ENCODE data around the gene PRKN.

The PRKN gene

DNA sequence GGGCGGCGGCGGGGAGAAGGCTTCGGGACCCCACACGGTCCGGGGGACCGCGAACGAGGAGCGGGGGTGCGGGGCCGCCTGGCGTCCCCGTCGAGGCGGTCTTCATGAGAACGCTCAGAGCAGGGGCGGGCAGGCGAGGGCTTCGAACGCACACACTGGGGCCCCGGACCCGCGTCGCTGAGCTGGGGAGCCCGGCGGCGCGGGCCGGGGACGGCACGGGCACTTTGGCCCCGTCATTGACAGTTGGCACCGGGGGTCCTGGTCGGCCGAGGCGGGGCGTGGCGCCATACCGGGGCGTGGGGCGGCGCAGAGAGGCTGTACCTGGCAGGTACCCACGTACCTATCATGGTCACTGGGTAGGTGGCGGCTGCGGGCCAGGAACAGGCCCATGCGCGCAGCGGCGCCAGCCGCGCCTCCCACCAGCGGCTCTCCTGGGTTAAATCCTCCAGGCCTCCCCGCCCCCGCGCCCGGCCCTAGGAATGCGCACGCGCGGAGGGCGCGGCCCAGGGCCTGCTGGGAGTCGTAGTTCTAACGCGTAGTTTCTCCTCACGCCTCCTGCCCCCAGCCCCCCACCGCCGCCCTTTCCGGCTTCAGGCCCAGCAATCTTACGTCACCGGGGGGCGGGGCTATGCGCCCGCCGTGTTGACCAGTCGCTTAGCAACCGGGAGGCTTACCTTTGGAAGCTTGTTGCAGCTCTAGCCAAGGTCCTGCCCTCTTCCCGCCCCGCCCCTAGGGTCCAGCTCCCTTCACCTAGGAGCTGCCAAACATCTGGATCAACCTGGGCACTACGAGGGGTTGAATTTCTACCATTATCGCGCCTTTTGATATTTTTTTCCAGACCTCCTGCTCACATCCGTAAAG is at the start of gene PRKN, which contains the start of gene PACRG:
Gene PRKN (minus strand): TSS at position 445 of the 861 bp plus-strand sequence.
Gene PACRG (plus strand): TSS at position 653 of the 861 bp plus-strand sequence.
- no peaks in the 10 kb centered on the region for H3K9me3 ChIP-seq (ENCODE audit: control insufficient read depth in 1 of 2, low read length in 2 of 2)
- H3K4me1 ChIP-seq (ENCODE audit: control insufficient read depth in 1 of 2, insufficient read depth in 2 of 2, low read length in 2 of 2) = peaks cover 22 to 35% of the 10 kb centered on the region in 2 donors
- peak within 1 kb of the TSS; percentile 86 for H3K27ac ChIP-seq (ENCODE audit: low read depth, low read length)
- H3K4me3 ChIP-seq (ENCODE audit: low read depth in 1 of 2, low read length in 2 of 2) = peak within 1 kb of the TSS; percentile 62 to 73
- peak within 1 kb of the TSS; percentile 77 to 80 for H3K9ac ChIP-seq (ENCODE audit: low read depth in 1 of 2, low read length in 2 of 2)
- H3K27me3 ChIP-seq (ENCODE audit: control insufficient read depth in 1 of 2, insufficient read depth in 2 of 2, low read length in 2 of 2) = no peaks in the 10 kb centered on the region
- no peaks in the 10 kb centered on the region for H3K36me3 ChIP-seq (ENCODE audit: control insufficient read depth in 1 of 2, insufficient read depth in 2 of 2, low read length in 2 of 2)

DNA sequence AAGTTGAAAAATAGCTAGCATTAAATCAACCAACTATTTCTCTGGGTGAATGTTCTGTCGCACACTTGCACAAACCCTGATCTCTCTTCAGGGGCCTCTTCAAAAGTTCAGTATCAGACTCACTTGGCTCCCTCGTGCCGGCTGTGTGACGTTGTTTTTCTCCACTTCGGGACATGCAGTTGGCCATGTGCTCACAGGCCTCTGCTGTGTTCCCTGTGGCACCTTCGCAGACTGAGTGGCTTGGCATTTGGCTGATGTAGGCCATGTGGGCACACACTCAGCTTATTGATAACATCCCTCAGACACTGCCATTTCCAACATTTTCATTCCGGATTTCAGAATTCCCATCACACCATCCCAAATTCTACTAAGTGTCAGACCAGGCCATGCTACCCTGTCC is 49.5 kb upstream of the PRKN start:
- Histone ChIP-seq H3K9me3 (ENCODE audit: control insufficient read depth in 1 of 2, low read length in 2 of 2) (no peaks in the 10 kb centered on the region), H3K4me3 (ENCODE audit: low read depth in 1 of 2, low read length in 2 of 2) (no peak overlapping the region)

DNA sequence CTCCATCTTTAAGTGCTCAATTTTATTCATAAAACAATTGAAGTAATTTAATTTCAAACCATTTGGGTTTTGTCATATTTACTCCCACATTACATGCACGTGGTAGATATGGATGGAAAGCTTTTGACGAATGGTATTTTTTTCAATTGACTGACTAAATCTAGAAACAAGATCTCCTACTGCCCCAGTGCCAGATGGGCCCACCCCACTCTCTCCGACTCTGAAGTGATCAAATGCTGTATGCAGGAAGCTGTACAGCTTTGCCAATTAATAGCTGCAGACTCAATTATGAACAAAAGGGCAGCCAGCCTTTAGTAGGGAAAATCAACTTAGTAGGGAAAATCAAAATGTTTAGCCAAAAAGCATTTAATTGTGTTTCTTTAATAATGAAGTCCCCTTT is 46.4 kb upstream of the PRKN start:
- no peak overlapping the region for H3K27ac ChIP-seq (ENCODE audit: low read depth, low read length)

More for the DNA sequence above, 49.5 kb upstream of the PRKN start:
- H3K36me3 ChIP-seq (ENCODE audit: control insufficient read depth in 1 of 2, insufficient read depth in 2 of 2, low read length in 2 of 2) = no peaks in the 10 kb centered on the region
- no peaks in the 10 kb centered on the region for H3K4me1 ChIP-seq (ENCODE audit: control insufficient read depth in 1 of 2, insufficient read depth in 2 of 2, low read length in 2 of 2)
- no peak overlapping the region for H3K27ac ChIP-seq (ENCODE audit: low read depth, low read length)
- H3K27me3 ChIP-seq (ENCODE audit: control insufficient read depth in 1 of 2, insufficient read depth in 2 of 2, low read length in 2 of 2) = no peaks in the 10 kb centered on the region
- H3K9ac ChIP-seq (ENCODE audit: low read depth in 1 of 2, low read length in 2 of 2) = no peak overlapping the region

DNA sequence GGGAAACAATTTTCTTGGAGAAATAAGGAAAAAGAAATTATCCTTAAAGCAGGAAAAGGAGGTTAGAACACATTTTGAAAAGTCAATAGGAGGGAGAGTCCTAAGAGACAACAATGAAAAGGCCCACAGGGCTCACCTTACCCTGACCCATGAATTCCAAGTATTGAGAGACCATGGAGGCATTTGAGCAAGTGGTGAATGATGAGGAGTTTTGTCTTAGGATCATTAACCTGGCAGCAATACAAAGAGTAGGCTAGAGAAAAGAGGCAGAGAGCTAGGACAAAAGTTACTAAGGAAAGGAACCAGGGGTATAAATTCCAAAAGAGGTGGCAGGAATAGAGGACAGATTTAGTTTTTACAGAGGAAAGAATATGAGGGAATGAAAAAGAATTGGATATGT is 44.9 kb upstream of the PRKN start:
- H3K4me1 ChIP-seq (ENCODE audit: control insufficient read depth in 1 of 2, insufficient read depth in 2 of 2, low read length in 2 of 2) = peaks cover 0 to 3% of the 10 kb centered on the region in 2 donors
- no peak overlapping the region for H3K27ac ChIP-seq (ENCODE audit: low read depth, low read length)
- no peaks in the 10 kb centered on the region for H3K9me3 ChIP-seq (ENCODE audit: control insufficient read depth in 1 of 2, low read length in 2 of 2)
- H3K9ac ChIP-seq (ENCODE audit: low read depth in 1 of 2, low read length in 2 of 2) = no peak overlapping the region
- no peaks in the 10 kb centered on the region for H3K27me3 ChIP-seq (ENCODE audit: control insufficient read depth in 1 of 2, insufficient read depth in 2 of 2, low read length in 2 of 2)
- no peaks in the 10 kb centered on the region for H3K36me3 ChIP-seq (ENCODE audit: control insufficient read depth in 1 of 2, insufficient read depth in 2 of 2, low read length in 2 of 2)
- no peak overlapping the region for H3K4me3 ChIP-seq (ENCODE audit: low read depth in 1 of 2, low read length in 2 of 2)

More for the DNA sequence above, 46.4 kb upstream of the PRKN start:
- no peaks in the 10 kb centered on the region for H3K9me3 ChIP-seq (ENCODE audit: control insufficient read depth in 1 of 2, low read length in 2 of 2)
- no peaks in the 10 kb centered on the region for H3K36me3 ChIP-seq (ENCODE audit: control insufficient read depth in 1 of 2, insufficient read depth in 2 of 2, low read length in 2 of 2)
- H3K27me3 ChIP-seq (ENCODE audit: control insufficient read depth in 1 of 2, insufficient read depth in 2 of 2, low read length in 2 of 2) = no peaks in the 10 kb centered on the region
- H3K4me1 ChIP-seq (ENCODE audit: control insufficient read depth in 1 of 2, insufficient read depth in 2 of 2, low read length in 2 of 2) = peaks cover 0 to 3% of the 10 kb centered on the region in 2 donors
- no peak overlapping the region for H3K4me3 ChIP-seq (ENCODE audit: low read depth in 1 of 2, low read length in 2 of 2)
- H3K9ac ChIP-seq (ENCODE audit: low read depth in 1 of 2, low read length in 2 of 2) = no peak overlapping the region

DNA sequence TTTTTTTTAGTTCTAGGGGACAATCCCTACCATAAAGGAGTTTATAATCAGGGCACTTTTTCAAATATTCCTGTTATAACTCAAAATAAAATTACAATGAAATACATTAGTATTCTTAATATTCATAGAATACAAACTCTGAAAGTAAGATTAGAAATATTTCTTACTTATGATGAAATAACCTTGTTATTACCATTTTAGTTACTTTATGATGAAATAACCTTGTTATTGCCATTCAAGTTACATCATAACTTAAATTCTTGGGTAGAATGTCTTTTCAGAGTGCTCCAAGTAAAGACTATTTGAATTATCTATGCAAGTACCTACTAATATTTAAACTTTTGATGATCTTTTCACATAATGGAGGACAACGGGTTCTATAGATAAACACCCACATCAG is 43.4 kb upstream of the PRKN start:
- Histone ChIP-seq H3K4me3 (ENCODE audit: low read depth in 1 of 2, low read length in 2 of 2) (no peak overlapping the region), H3K36me3 (ENCODE audit: control insufficient read depth in 1 of 2, insufficient read depth in 2 of 2, low read length in 2 of 2) (no peaks in the 10 kb centered on the region), H3K9ac (ENCODE audit: low read depth in 1 of 2, low read length in 2 of 2) (no peak overlapping the region), H3K4me1 (ENCODE audit: control insufficient read depth in 1 of 2, insufficient read depth in 2 of 2, low read length in 2 of 2) (peaks cover 0 to 3% of the 10 kb centered on the region in 2 donors), H3K27me3 (ENCODE audit: control insufficient read depth in 1 of 2, insufficient read depth in 2 of 2, low read length in 2 of 2) (no peaks in the 10 kb centered on the region), H3K27ac (ENCODE audit: low read depth, low read length) (no peak overlapping the region), H3K9me3 (ENCODE audit: control insufficient read depth in 1 of 2, low read length in 2 of 2) (no peaks in the 10 kb centered on the region)

DNA sequence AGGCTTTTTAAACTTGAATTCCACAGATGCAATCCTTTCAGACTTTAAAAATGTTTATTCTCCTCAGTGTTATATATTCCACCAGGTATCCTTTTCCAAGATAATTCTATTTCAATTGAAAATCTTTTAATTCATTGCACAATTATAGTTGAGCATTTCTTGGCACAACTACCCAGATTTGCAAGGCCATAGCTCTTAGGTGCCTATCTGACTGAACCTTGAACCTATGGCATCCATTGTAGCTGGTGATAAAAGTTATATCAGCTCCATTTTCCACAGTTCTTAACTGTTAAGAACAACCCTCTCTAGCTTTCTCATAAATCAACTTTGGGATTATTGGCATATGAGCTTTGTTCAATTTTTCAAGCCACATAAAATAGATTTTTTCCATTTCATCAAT is 42.6 kb upstream of the PRKN start:
- H3K4me3 ChIP-seq (ENCODE audit: low read depth in 1 of 2, low read length in 2 of 2) = no peak overlapping the region
- no peak overlapping the region for H3K9ac ChIP-seq (ENCODE audit: low read depth in 1 of 2, low read length in 2 of 2)
- H3K9me3 ChIP-seq (ENCODE audit: control insufficient read depth in 1 of 2, low read length in 2 of 2) = no peaks in the 10 kb centered on the region

DNA sequence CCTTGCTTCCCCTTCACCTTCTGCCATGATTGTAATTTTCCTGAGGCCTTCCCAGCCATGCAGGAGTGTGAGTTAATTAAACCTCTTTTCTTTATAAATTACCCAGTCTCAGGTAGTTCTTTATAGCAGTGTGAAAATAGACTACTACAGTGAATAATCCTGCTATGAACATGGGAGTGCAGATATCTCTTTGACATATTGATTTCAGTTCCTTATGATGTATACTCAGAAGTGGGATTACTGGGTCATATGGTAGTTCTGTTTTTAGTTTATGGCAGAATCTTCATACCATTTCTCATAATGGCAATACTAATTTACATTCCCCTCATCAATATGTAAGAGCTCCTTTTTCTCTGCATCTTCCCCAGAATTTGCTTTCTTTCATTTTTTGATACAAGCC is 26.2 kb upstream of the PRKN start:
- Histone ChIP-seq H3K27ac (ENCODE audit: low read depth, low read length) (no peak overlapping the region), H3K9ac (ENCODE audit: low read depth in 1 of 2, low read length in 2 of 2) (no peak overlapping the region), H3K27me3 (ENCODE audit: control insufficient read depth in 1 of 2, insufficient read depth in 2 of 2, low read length in 2 of 2) (no peaks in the 10 kb centered on the region), H3K4me1 (ENCODE audit: control insufficient read depth in 1 of 2, insufficient read depth in 2 of 2, low read length in 2 of 2) (no peaks in the 10 kb centered on the region), H3K9me3 (ENCODE audit: control insufficient read depth in 1 of 2, low read length in 2 of 2) (peaks cover 0 to 2% of the 10 kb centered on the region in 2 donors), H3K36me3 (ENCODE audit: control insufficient read depth in 1 of 2, insufficient read depth in 2 of 2, low read length in 2 of 2) (no peaks in the 10 kb centered on the region), H3K4me3 (ENCODE audit: low read depth in 1 of 2, low read length in 2 of 2) (no peak overlapping the region)

More for the DNA sequence above, 42.6 kb upstream of the PRKN start:
- H3K27ac ChIP-seq (ENCODE audit: low read depth, low read length) = no peak overlapping the region
- no peaks in the 10 kb centered on the region for H3K36me3 ChIP-seq (ENCODE audit: control insufficient read depth in 1 of 2, insufficient read depth in 2 of 2, low read length in 2 of 2)
- H3K27me3 ChIP-seq (ENCODE audit: control insufficient read depth in 1 of 2, insufficient read depth in 2 of 2, low read length in 2 of 2) = no peaks in the 10 kb centered on the region
- peaks cover 0 to 3% of the 10 kb centered on the region in 2 donors for H3K4me1 ChIP-seq (ENCODE audit: control insufficient read depth in 1 of 2, insufficient read depth in 2 of 2, low read length in 2 of 2)

DNA sequence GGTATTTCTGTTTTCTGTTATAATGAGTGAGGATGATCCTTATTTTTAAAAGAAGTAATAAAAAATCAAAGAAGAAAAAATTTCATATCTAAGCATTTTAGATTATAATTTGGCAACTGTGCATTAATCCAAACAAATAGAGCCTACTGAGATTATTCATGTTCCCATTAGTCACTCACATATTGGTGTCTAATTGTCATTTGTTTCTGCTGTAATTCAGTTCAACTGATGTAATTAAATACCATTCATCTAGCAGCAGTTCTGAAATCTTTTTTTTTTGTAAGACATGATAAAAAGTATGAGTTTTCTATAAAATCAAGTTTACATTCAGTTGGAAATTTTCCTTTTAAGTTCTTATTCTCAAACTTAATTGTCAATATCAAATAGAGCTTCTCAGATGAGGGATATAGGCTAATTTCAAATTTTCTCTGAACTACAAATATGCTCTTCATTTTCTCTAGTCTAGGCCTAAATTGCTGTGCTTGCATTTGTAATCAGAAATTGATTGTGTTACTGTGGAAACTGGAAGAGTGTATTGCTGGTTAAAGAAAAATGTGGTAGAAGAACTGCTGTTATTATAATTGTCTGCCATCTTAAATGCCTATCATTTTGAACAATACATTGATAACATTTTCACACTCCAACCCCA is 23.8 kb upstream of the PRKN start:
- Histone ChIP-seq H3K9me3 (ENCODE audit: control insufficient read depth in 1 of 2, low read length in 2 of 2) (no peaks in the 10 kb centered on the region), H3K27ac (ENCODE audit: low read depth, low read length) (no peak overlapping the region), H3K27me3 (ENCODE audit: control insufficient read depth in 1 of 2, insufficient read depth in 2 of 2, low read length in 2 of 2) (no peaks in the 10 kb centered on the region), H3K36me3 (ENCODE audit: control insufficient read depth in 1 of 2, insufficient read depth in 2 of 2, low read length in 2 of 2) (no peaks in the 10 kb centered on the region), H3K4me1 (ENCODE audit: control insufficient read depth in 1 of 2, insufficient read depth in 2 of 2, low read length in 2 of 2) (no peaks in the 10 kb centered on the region), H3K9ac (ENCODE audit: low read depth in 1 of 2, low read length in 2 of 2) (no peak overlapping the region), H3K4me3 (ENCODE audit: low read depth in 1 of 2, low read length in 2 of 2) (no peak overlapping the region)

DNA sequence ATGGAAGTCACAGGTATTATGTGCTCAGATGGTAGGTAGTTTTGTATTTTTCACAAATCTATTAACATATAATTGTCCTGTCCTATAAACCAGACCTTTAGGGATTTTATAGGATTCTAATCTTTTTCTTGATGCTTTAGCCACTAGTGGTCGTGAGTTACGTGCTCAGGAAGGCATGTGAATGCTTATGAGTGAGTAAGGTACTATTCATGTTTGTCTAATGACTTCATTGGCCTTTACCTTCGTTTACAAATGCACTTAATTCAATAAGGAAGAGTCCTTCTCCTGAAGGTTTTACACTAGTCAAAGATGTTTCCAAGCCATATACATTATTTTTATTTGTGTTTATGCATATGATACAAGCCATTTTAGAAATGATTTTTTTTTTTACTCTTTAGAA is 23.2 kb upstream of the PRKN start:
- H3K9ac ChIP-seq (ENCODE audit: low read depth in 1 of 2, low read length in 2 of 2) = no peak overlapping the region
- H3K4me3 ChIP-seq (ENCODE audit: low read depth in 1 of 2, low read length in 2 of 2) = no peak overlapping the region
- H3K4me1 ChIP-seq (ENCODE audit: control insufficient read depth in 1 of 2, insufficient read depth in 2 of 2, low read length in 2 of 2) = no peaks in the 10 kb centered on the region
- no peaks in the 10 kb centered on the region for H3K27me3 ChIP-seq (ENCODE audit: control insufficient read depth in 1 of 2, insufficient read depth in 2 of 2, low read length in 2 of 2)
- no peaks in the 10 kb centered on the region for H3K9me3 ChIP-seq (ENCODE audit: control insufficient read depth in 1 of 2, low read length in 2 of 2)
- H3K27ac ChIP-seq (ENCODE audit: low read depth, low read length) = no peak overlapping the region
- H3K36me3 ChIP-seq (ENCODE audit: control insufficient read depth in 1 of 2, insufficient read depth in 2 of 2, low read length in 2 of 2) = no peaks in the 10 kb centered on the region

DNA sequence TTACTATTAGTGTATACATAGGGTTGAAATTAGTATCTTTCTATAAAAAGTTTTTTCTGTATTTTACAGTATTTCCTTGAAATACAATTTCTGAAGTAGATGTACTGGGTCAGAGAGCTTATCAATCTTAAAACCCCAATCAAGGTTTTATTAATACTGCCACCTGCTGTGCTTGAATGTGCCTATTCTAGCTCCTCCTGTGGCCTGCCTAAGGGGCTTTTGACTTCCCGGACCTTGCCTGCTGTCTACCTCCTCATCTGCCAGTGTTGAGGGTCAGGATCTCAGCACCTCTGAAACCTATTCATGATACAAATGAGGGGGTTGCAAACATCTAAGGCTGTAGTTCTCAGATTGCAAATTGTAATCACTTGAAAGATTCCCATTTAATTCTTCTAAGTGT is 9.4 kb upstream of the PRKN start:
- H3K36me3 ChIP-seq (ENCODE audit: control insufficient read depth in 1 of 2, insufficient read depth in 2 of 2, low read length in 2 of 2) = no peaks in the 10 kb centered on the region
- no peaks in the 10 kb centered on the region for H3K4me1 ChIP-seq (ENCODE audit: control insufficient read depth in 1 of 2, insufficient read depth in 2 of 2, low read length in 2 of 2)
- H3K27me3 ChIP-seq (ENCODE audit: control insufficient read depth in 1 of 2, insufficient read depth in 2 of 2, low read length in 2 of 2) = no peaks in the 10 kb centered on the region
- no peaks in the 10 kb centered on the region for H3K9me3 ChIP-seq (ENCODE audit: control insufficient read depth in 1 of 2, low read length in 2 of 2)
- H3K27ac ChIP-seq (ENCODE audit: low read depth, low read length) = no peak overlapping the region
- H3K4me3 ChIP-seq (ENCODE audit: low read depth in 1 of 2, low read length in 2 of 2) = no peak overlapping the region
- no peak overlapping the region for H3K9ac ChIP-seq (ENCODE audit: low read depth in 1 of 2, low read length in 2 of 2)
